ENCODE data around the gene CRADD. TPM values are rescaled to one million over a fixed set of nuclear protein-coding genes. Genes with fewer than 3 reads are reported as not detected.

The CRADD gene
- total RNA-seq, 2 experiments from 2014 or later, result 10.1 to 11.8 TPM

DNA sequence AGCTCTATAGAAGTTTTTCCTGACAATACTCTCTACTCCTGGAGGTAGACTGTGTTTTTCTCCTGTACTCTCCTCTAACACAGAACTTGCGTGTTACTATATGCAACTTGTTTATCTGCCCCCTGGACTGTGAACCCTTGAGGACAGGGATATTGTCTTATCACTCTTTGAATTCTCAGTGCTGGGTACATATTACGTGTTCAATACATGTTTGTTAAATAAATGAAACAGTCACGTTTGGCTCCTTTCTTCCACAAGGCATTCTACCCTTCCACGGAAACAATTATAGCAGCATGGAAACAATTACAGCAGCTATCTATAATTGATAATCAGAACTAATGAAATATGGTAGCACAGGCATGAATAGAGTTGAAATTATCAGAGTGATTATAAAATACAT lies 50.7 kb downstream of the CRADD start:
- POLR2A ChIA-PET, result no interaction called here
- CTCF ChIA-PET, result no interaction called here

DNA sequence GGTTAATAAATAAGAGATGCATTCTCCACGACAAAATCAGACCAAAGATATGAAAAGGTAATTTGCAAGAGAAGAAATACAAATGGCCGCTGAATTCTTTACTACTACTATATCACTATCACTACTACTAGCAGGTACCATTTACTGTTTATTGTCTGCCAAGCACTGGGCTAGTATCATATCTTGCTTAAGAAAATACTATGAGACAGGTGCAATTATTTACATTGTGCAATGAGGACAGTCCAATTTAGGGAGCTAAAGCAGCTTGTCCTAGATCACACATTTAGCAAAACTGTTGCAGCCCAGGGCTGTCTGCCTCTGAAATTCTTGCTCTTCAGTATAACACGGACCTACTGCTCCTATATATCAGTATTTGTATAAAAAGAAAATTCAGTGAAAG lies 52.8 kb downstream of the CRADD start:
- POLR2A ChIA-PET, result no interaction called here

DNA sequence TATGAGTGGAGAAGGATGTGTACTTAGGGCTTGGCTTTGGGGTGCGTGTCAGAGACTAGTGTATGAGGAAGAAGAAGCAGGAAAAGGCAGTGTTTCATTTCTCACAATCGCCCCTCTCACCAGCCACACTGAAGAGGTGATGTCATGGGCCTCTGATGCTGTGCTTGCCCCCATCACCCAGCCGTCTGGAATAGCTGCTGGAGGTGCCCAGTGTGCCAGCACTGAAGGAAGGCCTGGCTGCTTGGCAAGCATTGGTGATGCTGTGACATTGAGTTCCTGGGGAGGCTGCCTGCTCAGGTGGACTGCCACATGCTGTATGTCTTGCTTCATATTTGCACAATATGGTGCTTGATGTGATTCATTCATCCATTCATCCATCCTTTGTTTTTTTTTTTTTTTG lies 56.2 kb downstream of the CRADD start:
- ChIA-PET POLR2A (no interaction called here), CTCF (no interaction called here)

More for the DNA sequence above, 52.8 kb downstream of the CRADD start:
- CTCF ChIA-PET, result interaction anchor here (0.6 kb wide), 1 partner anchor 939 kb away, joined by 3 read pairs; no protein-coding TSS in a partner anchor

DNA sequence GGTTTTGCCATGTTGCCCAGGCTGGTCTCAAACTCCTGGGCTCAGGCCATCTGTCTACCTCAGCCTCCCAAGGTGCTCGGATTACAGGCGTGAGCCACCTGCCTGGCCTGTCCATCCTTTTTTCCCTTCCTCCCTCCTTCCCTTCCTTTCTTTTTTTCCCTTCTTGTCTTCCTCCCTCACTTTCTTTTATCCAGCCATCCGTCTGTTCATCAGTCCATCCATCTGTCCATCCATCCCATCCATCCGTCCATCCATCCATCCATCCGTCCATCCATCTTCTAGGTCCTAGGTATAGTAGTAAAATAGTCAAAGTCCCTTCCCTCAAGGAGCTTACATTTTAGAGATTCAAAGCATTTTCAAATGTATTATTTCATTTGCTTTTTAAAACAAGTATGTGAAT lies 56.8 kb downstream of the CRADD start:
- ChIA-PET CTCF (no interaction called here), POLR2A (no interaction called here)

DNA sequence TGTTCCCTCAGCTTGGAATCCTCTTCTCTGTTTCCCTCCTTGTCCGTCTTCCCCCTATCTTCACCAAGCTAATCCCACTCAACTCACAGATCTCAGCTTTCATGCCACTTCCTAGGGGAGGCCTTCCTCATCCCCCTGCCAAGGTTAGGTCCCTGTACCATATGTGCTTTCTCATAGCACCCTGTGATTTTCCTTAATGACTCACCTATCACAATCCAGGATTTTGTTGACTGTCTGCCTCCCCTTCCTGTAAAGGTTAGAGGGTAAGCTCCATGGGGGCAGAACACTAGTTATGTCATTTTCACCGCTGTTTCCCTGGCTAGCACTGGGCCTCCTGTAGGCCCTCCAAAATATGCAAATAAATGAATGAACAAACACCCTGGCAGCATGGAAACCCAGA lies 57.6 kb downstream of the CRADD start:
- CTCF ChIA-PET, result no interaction called here
- POLR2A ChIA-PET, result no interaction called here

DNA sequence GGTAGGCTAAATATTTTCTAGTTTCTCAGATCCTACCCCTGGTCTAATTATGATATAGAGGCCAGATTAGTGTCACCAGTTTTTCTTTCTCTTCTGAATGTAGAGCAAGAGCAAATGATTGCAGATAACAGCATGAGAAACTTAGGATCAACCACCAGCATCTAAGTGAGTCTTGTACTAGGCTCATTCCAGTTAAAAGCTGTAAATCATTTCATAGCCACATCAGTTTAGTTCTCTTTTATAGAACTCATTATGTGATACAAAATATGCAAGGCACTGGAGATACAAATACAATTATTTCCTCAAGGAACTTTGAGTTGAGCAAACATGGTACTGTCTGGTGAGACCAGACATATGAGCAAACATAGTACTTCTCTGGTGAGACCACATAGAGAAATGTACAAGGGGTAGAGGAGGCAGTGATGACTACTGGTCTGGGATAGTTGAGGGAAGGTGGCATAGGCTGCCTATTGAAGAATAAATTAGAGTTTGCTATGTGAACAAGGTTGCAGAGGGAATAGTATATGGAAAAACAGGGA lies 59.5 kb downstream of the CRADD start:
- POLR2A ChIA-PET, result no interaction called here

DNA sequence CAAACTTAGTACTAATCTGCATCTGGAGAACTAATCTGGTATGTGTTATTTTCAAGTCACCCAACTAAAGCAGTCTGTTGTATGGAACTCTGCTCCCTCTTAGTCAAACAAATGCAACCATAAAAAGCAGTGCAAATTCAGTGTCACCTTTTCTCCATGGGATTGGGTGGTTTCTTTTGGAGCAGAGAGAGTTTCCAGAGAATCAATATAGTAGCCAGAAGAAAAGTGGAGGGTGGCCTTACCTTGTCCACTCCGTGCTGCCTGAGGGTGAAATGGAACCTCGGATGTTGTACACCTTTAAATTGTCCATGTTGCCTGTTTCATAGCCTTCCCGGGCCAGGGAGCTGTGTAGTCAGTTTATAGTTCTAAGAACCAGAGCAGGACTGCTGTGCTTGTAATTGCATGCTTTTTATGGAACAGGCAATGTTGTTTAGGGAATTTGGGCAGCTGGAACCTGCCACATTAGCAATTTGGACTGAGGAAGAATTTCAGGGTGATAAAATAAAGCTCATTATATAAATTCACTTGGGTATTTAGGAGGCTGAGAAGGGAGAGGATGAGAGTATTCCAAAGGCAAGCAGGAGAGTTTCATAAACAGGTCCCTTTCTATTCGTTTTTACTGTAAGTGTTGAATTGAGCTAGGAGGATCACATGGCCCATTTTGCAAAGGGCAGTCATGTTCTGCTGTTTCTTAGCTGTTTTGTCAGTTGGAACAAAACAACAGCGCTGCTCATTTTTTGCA lies 60.5 kb downstream of the CRADD start:
- CTCF ChIA-PET, result interaction anchor here (0.9 kb wide), 1 partner anchor 145 kb away, joined by 4 read pairs; no protein-coding TSS in a partner anchor
- POLR2A ChIA-PET, result no interaction called here

More for the DNA sequence above, 59.5 kb downstream of the CRADD start:
- CTCF ChIA-PET, result interaction anchor here (0.5 to 0.9 kb wide), 2 partner anchors 144 to 154 kb away, joined by 4 to 5 read pairs; no protein-coding TSS in a partner anchor

DNA sequence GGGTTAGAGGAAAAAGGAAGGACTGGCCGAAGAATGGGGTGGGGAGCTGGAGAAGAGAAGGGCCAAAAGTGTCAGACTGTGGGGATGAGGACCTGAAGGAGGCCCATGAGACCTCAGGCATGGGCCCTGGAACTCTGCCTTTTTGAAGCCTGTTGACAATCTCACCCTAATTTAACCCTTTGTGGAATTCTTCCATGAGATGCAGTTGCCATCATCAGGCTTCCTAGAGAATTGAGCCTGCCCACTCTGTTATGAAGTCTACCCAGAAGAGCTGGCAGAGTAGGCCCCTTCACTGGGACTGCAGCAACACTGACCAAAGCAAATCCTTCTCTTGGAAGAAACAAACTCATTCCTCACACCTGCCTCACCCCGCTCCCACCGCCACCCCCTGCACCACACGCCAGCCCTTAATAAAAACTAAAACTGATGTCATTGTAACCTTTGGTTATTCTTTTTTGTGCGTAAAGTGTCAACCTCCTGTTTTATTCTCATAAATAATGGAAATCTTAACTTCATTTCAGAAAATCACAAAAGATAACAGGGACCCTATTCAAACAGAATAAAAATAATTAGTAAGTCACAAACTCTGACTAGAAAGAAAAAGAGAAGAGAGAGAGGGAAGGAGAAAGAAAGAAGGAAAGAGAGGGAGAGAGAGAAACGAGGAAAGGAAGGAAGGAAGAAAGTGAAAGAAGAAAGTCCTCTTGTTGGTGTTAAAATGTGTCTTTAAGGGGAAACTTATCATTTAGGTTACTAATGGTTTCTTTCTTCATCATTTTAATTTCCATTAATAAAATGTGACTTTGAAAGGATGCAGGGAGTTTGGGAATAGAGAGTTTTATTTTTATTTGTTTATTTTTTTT lies 61.3 kb downstream of the CRADD start:
- ChIA-PET POLR2A (no interaction called here), CTCF (no interaction called here)

DNA sequence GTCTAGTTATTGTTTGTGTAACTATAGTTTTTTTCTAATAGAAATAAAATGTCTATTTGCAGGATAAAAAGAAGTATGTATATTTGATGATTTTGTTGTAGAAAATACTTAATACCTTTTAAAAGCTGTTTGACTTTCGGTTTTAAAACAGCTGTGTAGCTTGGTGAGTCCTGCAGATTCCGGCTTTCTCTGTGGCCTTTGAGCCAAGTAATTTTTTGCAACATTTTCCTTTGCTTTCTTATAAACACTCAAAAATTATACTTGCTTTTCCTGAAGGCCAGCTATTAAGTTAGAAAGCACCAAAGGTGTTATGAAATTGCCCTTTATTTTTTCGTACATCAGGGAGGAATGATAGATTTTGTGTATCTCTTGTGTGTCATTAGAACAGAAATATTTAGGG lies 63.6 kb downstream of the CRADD start:
- POLR2A ChIA-PET, result no interaction called here
- CTCF ChIA-PET, result interaction anchor here (0.6 kb wide), 1 partner anchor 140 kb away, joined by 3 read pairs; no protein-coding TSS in a partner anchor

DNA sequence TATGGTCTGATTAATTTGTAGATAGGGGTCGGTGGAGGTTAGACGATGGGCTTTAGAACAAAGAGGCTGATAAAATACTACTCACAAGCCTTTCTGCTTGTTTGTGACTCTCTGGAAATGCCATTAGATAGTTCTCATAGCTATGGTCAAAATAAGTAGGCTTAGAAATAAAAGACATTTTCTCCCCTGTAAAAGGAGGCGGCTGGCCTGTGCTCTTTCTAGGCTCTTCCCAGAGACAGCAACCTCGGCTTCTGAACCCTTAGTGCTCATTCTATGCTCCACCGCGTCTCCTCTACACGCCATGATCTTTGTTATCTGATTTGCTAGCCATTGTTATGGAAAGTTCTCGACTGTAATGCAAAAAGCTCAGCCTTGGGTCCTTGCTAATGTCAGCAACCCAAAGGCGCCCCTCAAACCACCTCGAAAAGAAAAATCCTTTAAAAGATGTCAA lies 64.5 kb downstream of the CRADD start:
- ChIA-PET CTCF (interaction anchor here (0.7 to 1.0 kb wide), 3 partner anchors 20 to 26 kb away, joined by 3 read pairs; no protein-coding TSS in a partner anchor), POLR2A (interaction anchor here (1.4 to 1.7 kb wide), 2 partner anchors 35 to 63 kb away, joined by 3 to 4 read pairs; no protein-coding TSS in a partner anchor)

DNA sequence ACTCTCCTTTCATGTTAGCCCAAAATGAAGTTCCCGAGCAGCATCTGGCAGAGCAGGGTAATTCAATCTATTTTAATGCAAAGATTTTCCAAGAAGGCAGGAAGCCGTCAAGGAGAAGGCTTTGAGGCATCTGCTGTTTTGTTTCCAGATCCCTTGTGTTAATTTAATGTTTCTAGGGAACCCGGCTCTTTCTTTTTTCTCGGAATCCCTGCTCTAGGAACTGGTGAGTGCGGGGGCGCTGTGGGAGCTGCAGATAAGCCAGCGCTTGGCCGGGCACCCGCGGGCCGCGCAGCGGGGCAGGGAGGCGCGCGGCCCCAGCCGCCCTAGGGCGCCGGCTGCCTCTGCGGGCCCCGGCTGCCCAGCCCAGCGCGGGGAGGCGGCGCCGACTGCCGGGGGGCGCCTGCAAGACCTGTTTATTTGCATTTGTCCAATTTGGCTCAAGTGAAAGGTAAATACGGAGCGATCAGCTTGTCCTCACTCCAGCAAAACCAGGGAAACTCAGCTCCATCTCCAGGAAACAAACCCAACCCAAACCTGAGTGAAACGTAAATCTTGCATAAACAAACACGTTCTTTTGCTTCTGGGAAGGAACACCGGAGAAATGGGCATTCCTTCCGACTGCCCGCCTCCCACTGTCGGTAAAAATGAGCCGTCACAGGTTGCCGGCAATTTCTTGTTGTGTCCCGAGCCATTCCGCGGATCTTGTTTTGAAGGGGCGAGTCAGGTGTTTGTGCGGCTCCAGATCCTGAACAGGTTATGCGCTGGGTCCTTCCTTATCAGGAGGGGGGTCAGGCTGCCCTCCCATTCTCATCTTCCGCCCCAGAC lies 65.1 kb downstream of the CRADD start:
- POLR2A ChIA-PET, result interaction anchor here (1.0 to 1.7 kb wide), 3 partner anchors 36 to 170 kb away, joined by 3 to 4 read pairs (median 3); partner anchors contain the start of gene SOCS2
- CTCF ChIA-PET, result interaction anchor here (0.6 to 1.0 kb wide), 4 partner anchors 24 to 41 kb away, joined by 3 read pairs; no protein-coding TSS in a partner anchor

DNA sequence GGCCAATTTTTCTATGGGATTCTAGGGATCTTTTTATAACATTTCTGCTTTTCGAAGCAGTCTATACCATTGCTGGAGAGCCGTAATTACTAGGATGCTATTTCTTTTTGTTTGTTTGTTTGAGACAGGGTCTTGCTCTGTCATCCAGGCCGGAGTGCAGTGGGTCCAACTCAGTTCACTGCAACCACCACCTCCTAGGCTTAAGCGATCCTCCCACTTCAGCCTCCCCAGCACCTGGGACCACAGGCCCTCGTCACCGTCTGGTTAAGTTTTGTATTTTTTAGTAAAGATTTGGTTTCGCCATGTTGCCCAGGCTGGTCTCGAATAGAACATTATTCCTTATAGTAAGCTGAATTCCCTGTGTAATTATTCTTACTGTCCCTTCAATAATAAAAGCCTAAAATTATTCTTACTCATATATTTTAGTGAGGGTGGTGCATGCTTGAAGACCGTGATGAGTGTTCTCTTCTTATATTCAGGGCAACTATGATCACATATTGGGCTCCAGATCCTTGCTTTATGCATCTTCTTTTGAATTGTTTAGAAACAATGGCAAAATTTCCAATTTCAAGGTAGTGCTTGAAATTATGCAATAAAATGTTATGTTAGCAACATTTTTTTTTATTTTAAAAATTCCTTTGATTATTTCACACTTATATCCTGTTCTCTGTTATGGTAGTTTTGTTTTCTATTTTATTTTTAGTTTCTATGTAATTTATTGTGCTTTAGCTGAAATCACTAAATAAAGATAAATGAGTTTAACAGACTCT lies 66.2 kb downstream of the CRADD start:
- CTCF ChIA-PET, result no interaction called here
- POLR2A ChIA-PET, result no interaction called here

DNA sequence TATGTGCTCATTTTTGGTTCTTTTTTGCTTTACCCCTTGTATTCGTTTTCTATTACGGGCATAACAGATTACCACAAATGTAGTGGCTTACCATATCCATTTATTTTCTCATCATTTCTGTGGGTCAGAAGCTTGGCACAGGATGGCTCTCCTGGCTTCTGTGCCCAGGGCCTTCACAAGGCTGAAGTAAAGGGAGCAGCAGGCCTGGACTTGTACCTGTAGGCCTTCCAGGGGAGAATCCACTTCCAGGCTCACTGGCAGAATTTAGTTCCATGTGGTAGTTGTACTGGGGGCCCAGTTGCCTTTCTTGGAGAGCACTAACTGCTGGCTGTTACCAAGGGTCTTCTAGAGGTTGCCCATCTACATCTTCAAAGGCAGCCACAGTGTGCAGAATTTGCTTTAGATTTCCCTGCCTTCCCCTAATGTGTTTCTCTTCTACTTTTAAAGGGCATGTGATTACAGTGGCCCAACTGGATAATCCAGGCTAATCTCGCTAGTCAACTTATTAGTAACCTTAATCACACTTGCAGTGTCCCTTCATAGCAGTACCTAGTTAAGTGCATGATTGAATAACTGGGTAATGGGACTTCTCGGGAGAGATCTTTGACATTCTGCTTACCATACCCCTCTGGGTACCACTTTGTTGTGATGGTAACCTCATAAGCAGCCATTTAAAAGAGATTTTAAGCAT lies 67.0 kb downstream of the CRADD start:
- ChIA-PET POLR2A (no interaction called here), CTCF (no interaction called here)

DNA sequence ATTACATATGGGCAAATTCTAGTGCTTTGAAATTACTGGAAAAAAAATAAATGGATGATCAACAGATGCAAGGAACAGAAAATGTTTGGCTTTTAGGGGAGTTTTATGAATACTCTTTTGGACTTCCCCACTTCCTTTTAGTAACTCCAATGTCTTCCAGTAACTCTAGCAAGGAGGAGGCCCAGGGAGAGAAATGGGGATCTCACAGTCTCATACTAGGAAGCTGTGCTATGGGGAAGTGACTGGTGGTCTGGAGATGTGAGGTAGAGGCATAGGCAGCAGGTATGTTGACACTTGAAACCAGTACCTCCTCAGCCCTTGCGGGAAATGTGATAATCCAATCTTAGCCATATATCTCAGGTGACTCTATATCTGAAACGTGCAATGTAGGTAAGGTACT lies 68.1 kb downstream of the CRADD start:
- POLR2A ChIA-PET, result no interaction called here
- CTCF ChIA-PET, result no interaction called here

DNA sequence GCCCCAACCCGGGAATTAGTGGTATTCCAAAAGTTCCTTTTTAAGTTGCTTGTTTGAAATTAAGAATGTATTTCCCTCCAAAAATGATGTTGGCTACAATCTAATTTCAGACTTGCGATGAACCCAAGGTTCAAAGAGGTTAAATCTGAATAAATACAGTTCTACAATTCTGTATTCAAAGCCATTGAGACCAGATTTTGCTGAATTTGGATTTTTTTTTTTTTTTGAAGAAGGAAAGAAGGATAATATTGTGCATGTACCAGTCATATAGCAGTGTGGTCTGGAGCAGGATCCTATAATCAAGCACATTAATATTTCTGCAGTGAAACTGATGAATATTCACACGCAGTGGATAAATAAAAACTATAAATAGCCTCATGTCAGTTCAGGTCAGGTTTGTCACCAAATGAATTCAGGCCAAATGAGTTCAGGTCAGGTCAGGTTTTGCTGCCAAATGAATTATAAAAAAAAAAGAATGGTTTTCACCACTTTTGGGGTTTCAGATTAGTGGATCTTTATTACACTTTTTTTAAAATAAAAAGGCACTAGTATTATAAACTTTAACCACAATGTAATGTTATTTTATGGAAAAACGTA lies 69.5 kb downstream of the CRADD start:
- ChIA-PET CTCF (no interaction called here), POLR2A (no interaction called here)

DNA sequence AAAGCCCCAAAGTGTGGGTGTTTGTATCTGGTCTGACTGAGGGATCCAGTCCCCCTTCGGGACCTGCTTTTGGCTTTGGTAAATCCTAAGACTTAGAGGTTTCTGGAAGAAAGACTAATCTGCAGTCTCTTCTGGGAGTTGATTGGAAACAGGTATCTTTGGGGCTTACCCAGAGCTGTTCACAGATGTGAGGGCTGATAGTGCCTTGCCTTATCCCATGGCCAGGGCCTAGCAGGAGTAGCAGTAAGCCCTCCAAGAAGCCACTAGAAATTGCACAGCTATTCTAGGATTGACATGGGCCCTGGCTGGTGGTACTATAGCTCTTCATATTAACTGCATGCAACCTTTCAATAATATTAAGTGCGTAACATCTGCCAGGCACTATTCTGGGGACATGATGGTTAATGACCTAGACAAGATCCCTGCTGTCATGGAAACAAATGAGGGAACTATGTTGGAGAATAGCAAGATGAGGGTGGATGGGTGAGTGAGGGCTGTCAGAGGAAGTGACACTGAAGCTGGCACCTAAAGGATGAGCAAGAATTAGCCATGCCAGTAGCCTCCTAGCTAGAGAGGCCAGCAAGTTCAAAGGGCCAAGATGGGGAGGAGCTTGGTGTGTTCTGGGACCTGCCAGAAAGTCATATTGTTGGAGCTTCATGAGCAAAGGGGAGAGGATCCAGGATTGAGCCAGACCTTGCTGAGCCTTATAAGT lies 71.7 kb downstream of the CRADD start:
- CTCF ChIA-PET, result no interaction called here
- POLR2A ChIA-PET, result no interaction called here

DNA sequence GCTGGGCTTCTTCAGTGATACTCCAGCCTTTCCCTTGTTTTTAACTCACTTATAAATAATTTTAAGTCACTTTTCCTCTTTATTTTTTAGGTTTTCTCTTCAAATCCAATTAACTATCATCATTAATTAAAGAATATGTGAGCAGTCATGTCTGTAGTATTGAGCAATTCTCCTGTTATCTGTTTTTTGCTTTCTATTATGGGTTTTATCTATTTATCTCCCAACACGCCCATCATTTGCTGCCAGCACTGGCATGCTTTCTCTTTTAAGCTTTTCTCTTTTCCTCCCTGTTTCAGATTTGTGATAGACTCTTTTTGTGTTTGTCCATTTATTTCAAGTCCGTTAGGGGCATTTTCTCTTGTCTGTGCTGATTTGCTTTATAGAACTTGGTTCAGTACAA lies 72.3 kb downstream of the CRADD start:
- CTCF ChIA-PET, result no interaction called here
- POLR2A ChIA-PET, result no interaction called here
